IMR-90 (cell line): ENCODE data around the gene GNAS. TPM values are rescaled to one million over a fixed set of nuclear protein-coding genes. Genes with fewer than 3 reads are reported as not detected.

Experiments used
- ATAC-seq: fragments of 200-7000 bp; cut with Tn5 transposase; 2 replicates; pipeline ENCODE4 v1.9.1; 2020; ENCODE audit warnings: low read depth, mild to moderate bottlenecking, moderate library complexity
- BruUV-seq: library from RNA; stranded (reverse); fragments of 400-500 nt; replicated peaks from 2 replicates; lab custom pipeline; 2021; lab: Mats Ljungman, UMichigan
- CTCF ChIA-PET: fragments of 300-600 bp; formaldehyde crosslinking; extraction: SDS; loops from one replicate; lab custom pipeline; 2021; ENCODE audit warnings: antibody characterized with exemption; lab: Yijun Ruan, JAX
- POLR2A ChIA-PET: fragments of 300-600 bp; sonication (Branson Sonifier 250); formaldehyde crosslinking; loops from one replicate; lab custom pipeline; 2022; ENCODE audit warnings: antibody characterized with exemption; ENCODE audit not compliant: unreplicated experiment; lab: Charles Lee
- DNase-seq: peaks from one replicate; pipeline ENCODE4 v3.0.0; 2013
- H2AFZ ChIP-seq: replicated peaks from 2 replicates; pipeline ENCODE3; 2013; ENCODE audit warnings: low read length, mild to moderate bottlenecking; ENCODE audit not compliant: poor library complexity
- H2AK5ac ChIP-seq: 2 replicates; pipeline ENCODE4 v1.6.1; 2013; ENCODE audit warnings: low read depth, low read length, inconsistent platforms
- H2AK9ac ChIP-seq: replicated peaks from 2 replicates; pipeline ENCODE3; 2013; ENCODE audit warnings: mild to moderate bottlenecking, low read depth, low read length, moderate library complexity; ENCODE audit not compliant: poor library complexity
- H2BK120ac ChIP-seq: 2 replicates; pipeline ENCODE4 v1.6.1; 2013; ENCODE audit warnings: low read depth, low read length, inconsistent platforms
- H2BK15ac ChIP-seq: 3 replicates; pipeline ENCODE4 v1.6.1; 2013; ENCODE audit warnings: low read depth, low read length, inconsistent platforms
- H2BK20ac ChIP-seq: 2 replicates; pipeline ENCODE4 v1.6.1; 2013; ENCODE audit warnings: low read depth, mild to moderate bottlenecking, inconsistent platforms, low read length, moderate library complexity
- H2BK5ac ChIP-seq: 2 replicates; pipeline ENCODE4 v1.6.1; 2013; ENCODE audit warnings: mild to moderate bottlenecking, low read depth, low read length, inconsistent platforms; ENCODE audit not compliant: poor library complexity, severe bottlenecking
- H3K14ac ChIP-seq: replicated peaks from 2 replicates; pipeline ENCODE4 v1.6.1; 2013; ENCODE audit warnings: low read depth, low read length, inconsistent platforms
- H3K18ac ChIP-seq: 2 replicates; pipeline ENCODE4 v1.6.1; 2013; ENCODE audit warnings: low read depth, low read length, control low read depth
- H3K23ac ChIP-seq: 2 replicates; pipeline ENCODE4 v1.6.1; 2013; ENCODE audit warnings: low read depth, low read length, inconsistent platforms
- H3K27ac ChIP-seq: 2 replicates; pipeline ENCODE4 v1.5.1; 2013; ENCODE audit warnings: mild to moderate bottlenecking, control low read depth, low read length; ENCODE audit not compliant: insufficient read depth
- H3K27me3 ChIP-seq: 2 replicates; pipeline ENCODE4 v1.6.1; 2013; ENCODE audit warnings: low read length; ENCODE audit not compliant: control insufficient read depth, insufficient read depth
- H3K36me3 ChIP-seq: 2 replicates; pipeline ENCODE4 v1.6.1; 2013; ENCODE audit warnings: low read length, mixed read lengths; ENCODE audit not compliant: control insufficient read depth, insufficient read depth
- H3K4ac ChIP-seq: 2 replicates; pipeline ENCODE4 v1.6.1; 2013; ENCODE audit warnings: low read depth, low read length, inconsistent platforms
- H3K4me1 ChIP-seq: 2 replicates; pipeline ENCODE4 v1.6.1; 2013; ENCODE audit warnings: low read length, mixed read lengths; ENCODE audit not compliant: control insufficient read depth, insufficient read depth
- H3K4me2 ChIP-seq: 2 replicates; pipeline ENCODE4 v1.6.1; 2013; ENCODE audit warnings: low read depth, mild to moderate bottlenecking, control low read depth, low read length, moderate library complexity
- H3K4me3 ChIP-seq: 2 replicates; pipeline ENCODE4 v1.5.1; 2013; ENCODE audit warnings: low read depth, mild to moderate bottlenecking, control low read depth, low read length, moderate library complexity; ENCODE audit not compliant: insufficient read depth
- H3K56ac ChIP-seq: 2 replicates; pipeline ENCODE4 v1.6.1; 2013; ENCODE audit warnings: low read length, inconsistent platforms; ENCODE audit not compliant: insufficient read depth; ENCODE audit errors: extremely low read depth
- H3K79me1 ChIP-seq, 2 experiments: 2 replicates each; pipeline ENCODE4 v1.6.1; 2013; ENCODE audit warnings: low read length in 2 of 2, inconsistent platforms in 1 of 2, low read depth in 1 of 2
- H3K9ac ChIP-seq: 2 replicates; pipeline ENCODE4 v1.6.1; 2013; ENCODE audit warnings: low read depth, low read length, control low read depth
- H3K9me1 ChIP-seq: 2 replicates; pipeline ENCODE4 v1.6.1; 2013; ENCODE audit warnings: low read length, inconsistent platforms; ENCODE audit not compliant: insufficient read depth
- H3K9me3 ChIP-seq: 2 replicates; pipeline ENCODE4 v1.6.1; 2013; ENCODE audit warnings: low read length; ENCODE audit not compliant: control insufficient read depth, insufficient read depth
- H4K20me1 ChIP-seq: 2 replicates; pipeline ENCODE4 v1.6.1; 2013; ENCODE audit warnings: low read length, inconsistent platforms; ENCODE audit not compliant: insufficient read depth
- H4K5ac ChIP-seq: 2 replicates; pipeline ENCODE4 v1.6.1; 2013; ENCODE audit warnings: mild to moderate bottlenecking, low read depth, low read length, control low read depth
- H4K8ac ChIP-seq, 2 experiments: 2 replicates each; pipeline ENCODE4 v1.6.1; 2013; ENCODE audit warnings: low read depth in 2 of 2, low read length in 2 of 2, control low read depth in 1 of 2, inconsistent platforms in 1 of 2
- H4K91ac ChIP-seq: 2 replicates; pipeline ENCODE4 v1.6.1; 2013; ENCODE audit warnings: low read depth, low read length, inconsistent platforms; ENCODE audit not compliant: insufficient read depth
- CHD1 ChIP-seq: IDR thresholded peaks from 2 replicates; pipeline ENCODE4 v1.6.1; 2012; ENCODE audit warnings: low read depth, low read length, improper control_type of control experiment
- ELK1 ChIP-seq: fragments of 150-350 bp; IDR thresholded peaks from 2 replicates; pipeline ENCODE4 v1.6.1; 2016; ENCODE audit warnings: low read depth, mild to moderate bottlenecking, low read length, moderate library complexity, borderline replicate concordance
- FOS ChIP-seq: fragments of 150-350 bp; IDR thresholded peaks from 2 replicates; pipeline ENCODE4 v1.6.1; 2016; ENCODE audit warnings: low read depth, low read length
- MAFK ChIP-seq: IDR thresholded peaks from 2 replicates; pipeline ENCODE4 v1.6.1; 2012; ENCODE audit warnings: low read depth, low read length, improper control_type of control experiment
- NFE2L2 ChIP-seq: fragments of 150-350 bp; IDR thresholded peaks from 2 replicates; pipeline ENCODE4 v1.6.1; 2016; ENCODE audit warnings: low read depth, mild to moderate bottlenecking, low read length
- POLR2A ChIP-seq: IDR thresholded peaks from 2 replicates; pipeline ENCODE4 v1.6.1; 2012; ENCODE audit warnings: mild to moderate bottlenecking, low read depth, low read length
- RAD21 ChIP-seq: IDR thresholded peaks from 2 replicates; pipeline ENCODE4 v1.6.1; 2012; ENCODE audit warnings: low read length, improper control_type of control experiment
- RFX5 ChIP-seq: IDR thresholded peaks from 2 replicates; pipeline ENCODE4 v1.8.0; 2012; ENCODE audit warnings: low read depth, mild to moderate bottlenecking, low read length, moderate library complexity
- SMC3 ChIP-seq: fragments of 150-350 bp; IDR thresholded peaks from 2 replicates; pipeline ENCODE4 v1.6.1; 2016; ENCODE audit warnings: low read depth, mild to moderate bottlenecking, antibody characterized with exemption, low read length, moderate library complexity
- WGBS, 2 experiments: methylation state at CpG; one replicate each; pipeline versions ENCODE4 v1.1.5 to v1.1.7; 2013; ENCODE audit warnings: missing lambda C conversion rate in 2 of 2; ENCODE audit not compliant: insufficient read length in 1 of 2; ENCODE audit errors: extremely low coverage in 2 of 2; 5-methylcytosine and 5-hydroxymethylcytosine counted together
- dilution Hi-C: fragments of 300-500 bp; cut with HindIII; formaldehyde crosslinking; loops from one replicate; pipeline ENCODE4 v1.14.3; 2018; ENCODE audit warnings: low sequenced_read_pairs; ENCODE audit not compliant: unreplicated experiment
- in situ Hi-C: fragments of 300-500 bp; cut with MboI; formaldehyde crosslinking; loops from 3 replicates; pipeline ENCODE4 v1.14.3; 2019; ENCODE audit warnings: low sequenced_read_pairs, inconsistent platforms, mixed read lengths
- intact Hi-C: fragments of 100-400 bp; cut with micrococcal nuclease; formaldehyde crosslinking; loops from 2 replicates; pipeline ENCODE4 v1.10.0; 2022
- polyA plus RNA-seq, 3 experiments: library from polyadenylated mRNA; depleted of rRNA; stranded (reverse); fragments of >200 nt; gene quantifications; 2 replicates each; pipeline ENCODE4 v1.2.3, GENCODE V29; 2012; ENCODE audit warnings: low replicate concordance in 1 of 3
- total RNA-seq: library from RNA; depleted of rRNA; stranded (reverse); fragments of >200 nt; gene quantifications from 2 replicates; pipeline ENCODE4 v1.2.3, GENCODE V29; 2012

Gene GNAS
- total and polyA plus RNA-seq, 2 of the 4 experiments (the other 2 are of a cell fraction), result 397 to 1,356 TPM

- Histone ChIP-seq H3K27ac (no peak overlapping the region), H4K5ac (no peak overlapping the region), H4K20me1 (no peaks in the 10 kb centered on the region), H3K79me1 (no peaks in the 10 kb centered on the region), H3K9me3 (no peaks in the 10 kb centered on the region), H3K18ac (no peak overlapping the region), H2AK9ac (no peak overlapping the region), H2BK120ac (no peak overlapping the region), H2AFZ (no peak overlapping the region), H3K4ac (no peak overlapping the region), H3K4me3 (no peak overlapping the region), H3K23ac (no peak overlapping the region), H3K9me1 (no peaks in the 10 kb centered on the region; the same call in 1 of the 2 replicates), H2BK20ac (no peak overlapping the region), H3K4me1 (peaks cover 7% of the 10 kb centered on the region), H3K27me3 (peaks cover 6% of the 10 kb centered on the region), H3K56ac (no peak overlapping the region), H4K91ac (no peak overlapping the region), H2AK5ac (no peak overlapping the region), H3K14ac (no peak overlapping the region), H2BK5ac (no peak overlapping the region), H3K9ac (no peak overlapping the region), H3K4me2 (no peak overlapping the region), H3K36me3 (no peaks in the 10 kb centered on the region), H4K8ac (no peak overlapping the region), H2BK15ac (no peak overlapping the region)
- no TSS peak for BruUV-seq
- CTCF ChIA-PET, result interaction anchor here (0.6 kb wide), 1 partner anchor 583 kb away, joined by 7 read pairs; no protein-coding TSS in a partner anchor
- intact Hi-C loops, result no loop called here
- DNase-seq (no peak), ATAC-seq (no peak)
- 92% methylated on average over 10 of the region's 30 CpGs; no CpG with 5 or more reads in 1 of the 2 experiments for WGBS, 2 experiments
- in situ Hi-C loops, result no loop called here
- dilution Hi-C loops, result no loop called here
- no peak for TF ChIP-seq NFE2L2
- TF ChIP-seq FOS, result no peak
- TF ChIP-seq RAD21, result no peak
- no peak for TF ChIP-seq MAFK
- no peak for TF ChIP-seq CHD1
- TF ChIP-seq POLR2A, result no peak
- TF ChIP-seq ELK1, result no peak
- TF ChIP-seq RFX5, result no peak
- no peak for TF ChIP-seq SMC3
- POLR2A ChIA-PET, result no interaction called here
Measured at GRCh38 chr20:58816957-58817651, 35.4 kb upstream of the GNAS start.
